HG02870 (cell line): ENCODE data around the gene MACO1.
"Not testable (repeated sequence)": the region's sequence is repeated elsewhere in the genome, so short reads cannot be mapped to it uniquely, and the experiment has no call there.

Experiments used
- ATAC-seq: cut with Tn5 transposase; IDR thresholded peaks from one replicate; pipeline ENCODE4 v1.9.1; 2021; ENCODE audit warnings: mild to moderate bottlenecking, moderate library complexity; ENCODE audit not compliant: unreplicated experiment

The MACO1 gene

DNA sequence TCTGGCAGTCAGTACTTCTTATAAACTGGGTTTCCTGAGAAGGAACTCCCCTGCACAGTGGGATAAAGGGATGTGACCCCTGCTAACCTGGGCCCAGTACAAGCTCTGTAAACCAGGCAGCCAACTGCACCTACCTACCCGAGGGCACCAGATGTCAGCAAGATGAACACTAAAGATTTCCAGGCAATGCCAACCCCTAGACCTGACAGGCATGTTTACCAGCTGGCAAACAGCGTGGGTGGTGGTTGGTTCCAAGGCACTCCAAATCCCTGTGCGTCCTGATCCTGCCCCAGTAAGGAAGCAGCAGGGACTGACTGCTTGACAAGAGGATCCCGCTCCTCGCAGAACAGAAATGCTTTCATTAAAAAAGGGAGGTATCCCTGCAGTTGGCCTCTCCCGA is 7.5 kb upstream of the MACO1 start:
- not testable (repeated sequence) for ATAC-seq

DNA sequence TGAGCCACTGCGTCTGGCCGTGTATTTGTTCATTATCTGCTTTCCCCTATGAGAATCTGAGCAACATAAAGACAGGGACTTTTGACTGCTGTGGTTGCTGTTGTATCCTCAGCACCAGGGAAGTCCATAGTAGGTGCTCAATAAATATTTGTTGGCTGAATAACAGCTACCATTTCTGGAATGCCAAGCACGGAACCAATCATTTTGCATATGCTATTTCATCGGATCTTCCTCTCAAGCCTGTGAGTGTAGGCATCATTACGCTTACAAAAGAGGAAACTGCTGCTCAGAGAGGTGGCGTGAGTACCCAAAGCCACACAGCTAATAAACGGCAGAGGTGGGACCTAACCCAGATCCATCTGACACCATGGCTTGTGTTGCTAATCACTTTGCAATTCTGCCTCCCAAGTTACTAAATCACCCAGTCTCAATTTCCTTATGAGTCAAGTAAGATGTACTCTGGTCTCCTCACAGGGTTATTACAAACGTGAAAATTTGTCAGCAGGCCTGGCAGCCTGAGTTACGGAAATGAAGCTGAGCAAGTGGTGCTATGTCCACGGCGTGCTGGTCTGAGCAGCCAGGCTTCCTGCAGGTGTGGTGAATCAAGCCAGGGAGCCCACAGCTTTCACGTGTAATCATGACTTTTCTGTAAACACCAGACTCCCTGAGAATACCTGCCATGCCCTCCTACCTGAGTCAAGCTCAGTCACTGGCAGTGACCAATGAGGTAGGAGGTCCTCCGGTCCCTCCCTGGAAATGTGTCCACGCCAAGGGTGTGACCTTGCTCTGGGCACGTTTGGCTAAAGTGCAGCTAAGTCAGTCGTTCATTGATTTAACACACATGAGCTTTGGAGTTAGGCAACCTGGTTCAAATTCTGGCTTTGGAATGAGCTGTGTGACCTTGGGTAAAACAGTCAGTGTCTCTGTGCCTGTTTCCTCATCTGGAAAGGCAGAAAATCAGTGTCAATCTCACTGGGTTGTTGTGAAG is 5.3 kb upstream of the MACO1 start:
- no peak for ATAC-seq

DNA sequence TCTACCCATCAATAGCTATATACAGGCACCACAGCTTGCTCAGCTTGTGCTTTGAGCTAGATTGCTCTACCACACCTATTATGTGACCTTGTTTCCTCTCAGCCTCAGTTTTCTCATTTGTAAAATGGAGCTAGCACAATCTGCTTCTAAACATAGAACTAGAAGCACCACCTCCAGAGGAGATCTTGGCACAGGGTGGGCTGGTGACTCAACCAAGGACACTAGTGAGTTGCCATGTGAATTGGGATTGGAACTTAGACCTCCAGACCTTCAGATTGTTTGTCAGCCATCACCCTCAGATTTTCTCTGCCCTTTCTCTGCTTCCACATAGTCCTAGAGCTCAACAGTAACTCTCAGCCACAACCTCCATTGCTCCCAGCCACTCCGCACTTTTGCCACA is 3.0 kb upstream of the MACO1 start:
- no peak for ATAC-seq

DNA sequence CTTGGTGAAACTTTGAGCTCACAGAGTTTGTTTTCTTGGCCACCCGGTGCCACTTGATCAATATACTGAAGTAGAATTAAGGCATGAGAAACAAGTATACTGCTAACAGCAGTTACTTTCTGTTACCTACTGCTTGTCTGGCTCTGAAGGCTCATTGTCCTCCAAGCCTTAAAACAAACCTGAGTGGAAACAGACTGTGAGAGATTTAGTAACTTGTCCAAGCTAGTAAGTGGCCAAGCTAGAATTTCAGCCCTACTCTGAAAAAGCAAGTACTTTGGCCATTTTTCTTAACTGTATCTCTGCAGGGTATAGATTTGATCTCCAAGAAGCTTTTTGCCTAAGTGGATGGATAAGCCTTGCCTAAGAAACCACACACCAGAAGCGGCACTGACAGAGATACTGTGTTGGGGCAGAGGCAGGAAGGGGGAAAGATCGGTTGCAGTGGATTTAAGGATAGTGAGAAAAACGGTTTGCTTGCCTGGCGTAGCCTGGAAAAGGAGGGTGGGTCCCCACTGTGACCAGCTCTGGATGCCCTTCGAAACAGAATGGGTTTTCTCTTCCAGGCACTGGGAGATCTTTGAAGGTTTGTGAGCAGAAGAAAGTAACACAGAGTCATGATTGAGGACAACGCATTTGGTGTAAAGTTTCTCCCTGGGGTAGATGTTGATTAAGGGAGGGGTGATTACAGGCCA is 2.1 kb upstream of the MACO1 start:
- no peak for ATAC-seq

DNA sequence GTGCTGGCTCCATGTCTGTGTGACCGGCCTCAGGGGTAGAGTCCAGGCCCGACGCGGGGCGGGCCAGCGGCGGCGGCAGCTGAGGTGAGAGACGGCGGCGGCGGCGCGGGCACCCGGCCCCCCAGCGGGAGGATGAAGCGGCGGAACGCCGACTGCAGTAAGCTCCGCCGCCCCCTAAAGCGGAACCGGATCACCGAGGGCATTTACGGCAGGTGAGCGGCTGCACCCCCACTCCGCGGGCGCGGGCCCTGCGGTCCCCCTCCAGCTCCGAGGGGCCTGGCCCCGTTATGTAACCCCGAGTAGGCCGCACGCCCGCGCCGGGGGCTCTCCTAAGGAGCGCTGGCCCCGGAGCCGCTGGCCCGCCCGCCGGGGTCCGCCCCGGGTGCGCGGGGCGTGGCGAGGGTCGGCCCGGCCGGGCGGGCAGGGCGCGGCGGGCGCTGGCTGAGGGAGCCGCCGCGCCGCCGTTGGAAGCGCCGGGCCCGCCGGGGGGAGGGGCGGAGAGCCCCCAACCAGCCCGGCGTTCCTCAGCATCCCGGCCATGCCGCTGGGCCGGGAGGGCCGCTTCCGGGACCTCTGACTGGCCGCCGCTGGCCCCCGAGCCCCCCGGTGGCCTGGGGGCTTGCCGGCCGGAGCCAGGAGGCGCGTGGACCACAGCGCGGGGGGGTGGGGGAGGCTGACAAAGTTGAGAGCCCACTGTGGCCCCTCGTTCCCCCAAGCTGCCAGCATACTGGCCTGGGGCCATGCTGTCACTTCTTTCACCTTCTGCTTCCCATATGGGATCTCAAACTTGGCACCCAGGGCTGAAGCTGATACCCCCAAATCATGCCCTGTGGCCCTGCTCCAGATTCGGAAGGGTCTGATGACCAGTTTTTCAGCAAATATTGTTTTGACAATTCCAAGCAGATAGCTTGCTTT is 527 bp downstream of the MACO1 start:
- ATAC-seq: no peak

GRCh38 chr1:25431955-25432719 is 1.4 kb downstream of the MACO1 start:
- no peak for ATAC-seq

DNA sequence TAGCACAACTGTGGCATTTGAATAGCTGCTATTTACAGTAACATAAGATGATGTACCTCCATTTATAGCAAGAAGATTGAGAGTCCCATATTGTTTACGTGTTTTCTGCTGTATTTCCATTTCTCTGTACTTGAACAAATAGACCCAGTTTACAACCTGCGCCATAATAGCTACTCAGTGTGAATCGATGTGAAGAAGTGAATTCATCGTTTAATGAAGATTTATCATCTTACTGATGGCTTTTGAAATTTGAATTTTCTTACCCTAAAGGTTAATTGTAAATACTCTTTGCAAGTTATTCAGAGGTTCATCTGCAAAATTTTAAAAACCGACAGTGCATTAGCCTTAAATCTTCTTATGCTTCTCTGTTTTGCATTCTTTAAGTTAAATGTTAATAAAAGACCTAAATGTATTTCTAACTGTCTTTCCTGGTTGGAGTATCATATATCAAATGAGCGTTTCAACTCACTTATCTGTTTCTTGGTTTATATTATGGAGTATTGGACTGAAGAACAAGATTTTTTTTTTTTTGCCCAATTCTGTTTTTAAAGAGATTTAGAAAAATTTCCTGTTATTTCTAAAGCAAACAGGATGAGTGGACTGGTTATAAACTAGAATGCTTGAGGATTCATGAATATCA is 2.2 kb downstream of the MACO1 start:
- no peak for ATAC-seq

DNA sequence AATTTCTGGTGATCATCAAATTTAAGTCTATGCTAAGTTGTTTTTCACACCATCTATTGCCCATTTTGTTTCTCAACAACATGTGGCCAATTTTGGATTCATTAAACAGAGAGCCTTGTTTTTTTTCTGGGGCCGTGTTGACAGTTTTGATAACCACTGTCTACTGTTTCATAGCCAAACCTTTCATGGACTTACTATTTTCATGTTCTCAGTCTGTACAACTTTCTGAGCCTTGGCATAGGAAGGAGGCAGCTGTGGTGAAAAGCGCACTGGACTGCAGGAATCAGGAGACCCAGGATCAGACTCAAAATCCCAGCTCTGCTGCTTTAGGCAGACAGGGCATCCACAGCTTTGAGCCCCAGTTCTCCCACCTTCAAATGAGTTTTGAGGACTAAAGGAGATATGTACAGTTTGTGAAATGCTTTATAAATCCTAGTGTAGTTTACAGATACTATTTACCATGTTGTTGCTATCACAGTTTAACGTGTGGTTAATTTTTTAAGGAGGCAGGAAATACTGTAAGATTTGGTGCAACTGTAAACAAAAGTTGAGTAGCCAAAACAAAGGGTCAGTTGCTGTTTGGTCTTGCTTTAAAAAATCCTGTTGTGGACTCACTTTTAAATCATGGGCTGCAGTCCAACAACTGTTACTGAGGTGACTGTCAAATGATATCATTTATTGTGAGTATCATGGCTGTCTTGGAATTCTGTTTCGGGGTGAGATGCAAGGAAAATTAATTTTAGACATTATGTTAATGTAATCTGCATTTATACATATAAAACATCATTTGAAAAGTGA is 2.9 kb downstream of the MACO1 start:
- ATAC-seq: no peak

GRCh38 chr1:25435397-25436108 is 4.9 kb downstream of the MACO1 start:
- no peak for ATAC-seq

DNA sequence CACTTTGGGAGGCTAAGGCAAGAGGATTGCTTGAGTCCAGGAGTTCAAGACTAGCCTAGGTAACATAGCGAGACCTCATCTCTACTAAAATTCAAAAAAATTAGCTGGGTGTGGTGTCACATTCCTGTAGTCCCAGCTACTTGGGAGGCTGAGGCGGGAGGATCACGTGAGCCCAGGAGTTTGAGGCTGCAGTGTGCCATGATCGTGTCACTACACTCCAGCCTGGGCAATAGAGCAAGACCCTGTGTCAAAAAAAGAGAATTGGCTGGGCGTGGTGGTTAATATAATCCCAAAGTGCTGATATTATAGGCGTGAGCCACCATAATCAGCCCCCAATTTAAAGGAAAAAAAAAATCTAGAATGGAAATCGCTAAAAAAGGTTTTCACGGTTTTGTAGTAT is 7.0 kb downstream of the MACO1 start:
- ATAC-seq: no peak

GRCh38 chr1:25439287-25439686 is 8.6 kb downstream of the MACO1 start:
- ATAC-seq: no peak

GRCh38 chr1:25442178-25442577 is 11.5 kb downstream of the MACO1 start:
- ATAC-seq: no peak

DNA sequence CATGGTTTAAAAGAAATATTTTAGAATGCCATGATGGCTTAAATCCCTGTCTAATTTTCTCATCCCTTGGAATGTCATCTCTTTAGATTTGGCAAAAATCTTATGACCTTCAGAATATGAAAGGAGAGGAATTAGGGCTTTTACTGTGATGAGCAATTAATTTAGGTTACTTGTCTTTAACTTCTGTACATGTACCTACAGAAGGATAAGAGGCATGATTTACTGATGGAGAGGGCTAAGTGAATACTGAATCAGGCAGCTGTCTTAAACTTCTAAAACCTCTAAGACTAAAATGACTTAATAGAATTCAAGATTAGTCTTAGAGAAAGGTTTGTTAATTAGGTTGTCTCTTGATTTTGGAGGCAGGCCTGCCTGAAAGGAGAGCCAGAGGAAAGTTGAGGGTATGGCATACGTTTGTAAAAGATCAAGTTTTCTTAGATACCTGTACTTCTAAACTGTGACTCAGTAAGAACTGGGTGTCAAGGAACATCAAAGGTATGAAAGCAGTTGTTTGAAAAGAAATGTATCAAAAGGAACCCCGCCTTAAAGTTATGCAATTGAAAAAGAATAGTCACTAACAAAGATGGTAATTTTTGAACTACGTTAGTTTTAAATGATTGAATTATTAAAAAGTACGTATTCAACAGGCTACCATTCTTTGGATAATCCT is 12.5 kb downstream of the MACO1 start:
- no peak for ATAC-seq

DNA sequence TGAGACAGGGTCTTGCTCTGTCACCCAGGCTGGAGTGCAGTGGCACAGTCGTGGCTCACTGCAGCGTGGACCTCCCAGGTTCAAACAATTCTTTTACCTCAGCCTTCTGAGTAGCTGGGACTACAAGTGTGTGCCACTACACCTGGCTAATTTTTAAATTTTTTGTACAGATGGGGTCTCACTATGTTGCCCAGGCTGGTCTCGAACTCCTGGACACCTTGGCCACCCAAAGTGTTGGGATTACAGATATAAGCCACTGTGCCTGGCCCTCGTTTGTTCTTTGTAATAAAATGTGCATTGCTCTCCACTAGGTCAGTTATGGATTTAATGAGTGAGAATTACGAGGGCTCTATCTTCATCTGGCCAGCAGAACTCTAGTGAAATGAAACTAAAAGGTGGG is 13.9 kb downstream of the MACO1 start:
- ATAC-seq: not testable (repeated sequence)

DNA sequence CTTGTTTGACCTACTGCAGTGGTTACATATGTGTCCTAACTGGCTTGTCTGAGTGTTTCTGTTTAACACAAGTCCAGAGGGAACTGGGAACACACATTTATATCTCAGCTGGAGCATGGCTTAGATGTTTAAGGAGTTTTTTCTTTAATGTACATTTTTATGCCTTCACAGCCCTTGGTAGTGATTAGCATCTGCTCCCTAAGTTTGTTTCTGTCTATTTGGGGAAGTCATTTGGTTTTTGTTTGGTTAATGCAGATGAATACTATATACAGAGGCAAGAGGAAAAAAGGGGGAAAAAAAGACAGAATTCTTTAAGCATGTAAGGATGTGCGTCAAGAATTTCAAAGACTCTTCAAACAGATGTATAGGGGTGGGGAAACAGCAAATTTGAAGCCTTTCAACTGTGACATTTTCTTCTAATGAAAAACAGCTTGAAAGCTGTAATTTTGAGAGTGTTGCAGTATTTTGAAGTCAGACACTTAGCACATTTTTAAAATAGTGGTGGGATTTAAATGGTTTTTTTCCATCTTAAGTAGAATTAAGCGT is 15.4 kb downstream of the MACO1 start:
- no peak for ATAC-seq

- ATAC-seq: no peak
Observed at GRCh38 chr1:25447547-25447946, 16.9 kb downstream of the MACO1 start.

- ATAC-seq: no peak
Observed at GRCh38 chr1:25450891-25451290, 20.2 kb downstream of the MACO1 start.

GRCh38 chr1:25451908-25452307 is 21.2 kb downstream of the MACO1 start:
- ATAC-seq: no peak
